ENCODE measurements around the gene VPS72. TPM values are rescaled to one million over a fixed set of nuclear protein-coding genes. Genes with fewer than 3 reads are reported as not detected.
A peak's percentile ranks its signal among the peaks of the same experiment; 100 is the strongest.
"Not testable (repeated sequence)": the region's sequence is repeated elsewhere in the genome, so short reads cannot be mapped to it uniquely, and the experiment has no call there.

Gene VPS72
- total RNA-seq, 1 donor from 2014 or later = 134 TPM

DNA sequence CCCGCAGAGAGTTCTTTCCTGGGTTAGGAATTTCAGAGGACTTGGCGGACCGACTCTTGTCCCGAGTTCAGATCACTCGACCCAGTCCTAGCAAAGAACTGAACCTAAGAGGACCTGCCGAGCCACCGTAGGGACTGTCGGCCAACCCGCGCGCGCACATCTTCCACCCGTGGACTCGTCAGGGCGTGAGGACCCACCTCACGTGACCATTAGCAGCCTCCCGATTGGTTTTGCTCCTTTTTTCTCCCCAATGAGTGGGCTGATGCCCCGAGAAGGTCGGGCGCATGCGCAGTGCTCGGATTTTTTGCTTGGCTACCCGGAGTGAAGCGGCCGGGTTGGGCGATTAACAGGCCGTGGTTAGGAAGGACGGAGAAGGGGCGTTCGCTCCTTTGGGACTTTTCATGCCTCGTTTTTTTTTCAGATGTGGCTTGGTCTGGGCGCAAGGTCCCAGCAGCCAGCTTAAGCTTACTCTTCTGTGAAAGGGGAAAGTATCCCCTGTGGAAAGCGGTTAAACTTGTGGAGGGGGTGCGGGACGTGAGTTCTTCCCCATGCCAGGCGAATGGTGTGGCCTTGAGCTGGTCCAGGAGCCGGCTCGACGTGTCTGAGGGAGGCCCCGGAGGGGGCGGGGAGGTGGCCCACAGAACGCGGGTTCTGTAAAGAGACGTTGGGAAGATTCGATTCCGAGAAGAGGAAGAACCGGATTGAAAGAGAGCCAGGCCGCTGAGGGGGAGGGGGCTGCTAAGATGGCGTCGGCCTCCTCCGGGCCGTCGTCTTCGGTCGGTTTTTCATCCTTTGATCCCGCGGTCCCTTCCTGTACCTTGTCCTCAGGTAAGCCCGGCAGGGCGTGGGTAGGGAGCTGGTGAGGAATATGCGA is 8.5 kb upstream of the VPS72 start, which contains the start of gene PIP5K1A:
TSS of gene PIP5K1A (plus strand) at position 299 of the 874 bp plus-strand sequence. CDS start at position 744, 445 bp downstream.
- Mint-ChIP-seq H3K27ac (ENCODE audit: unreplicated experiment) (peak within 1 kb of the TSS; percentile 98), H3K9me3 (no peaks in the 10 kb centered on the region), H3K27me3 (ENCODE audit: low read depth) (peaks cover 9% of the 10 kb centered on the region), H3K4me3 (peak within 1 kb of the TSS; percentile 100), H3K4me1 (peaks cover 34% of the 10 kb centered on the region), H3K36me3 (ENCODE audit: low read depth) (no peaks in the 10 kb centered on the region)
- TF ChIP-seq, protein P1, sequence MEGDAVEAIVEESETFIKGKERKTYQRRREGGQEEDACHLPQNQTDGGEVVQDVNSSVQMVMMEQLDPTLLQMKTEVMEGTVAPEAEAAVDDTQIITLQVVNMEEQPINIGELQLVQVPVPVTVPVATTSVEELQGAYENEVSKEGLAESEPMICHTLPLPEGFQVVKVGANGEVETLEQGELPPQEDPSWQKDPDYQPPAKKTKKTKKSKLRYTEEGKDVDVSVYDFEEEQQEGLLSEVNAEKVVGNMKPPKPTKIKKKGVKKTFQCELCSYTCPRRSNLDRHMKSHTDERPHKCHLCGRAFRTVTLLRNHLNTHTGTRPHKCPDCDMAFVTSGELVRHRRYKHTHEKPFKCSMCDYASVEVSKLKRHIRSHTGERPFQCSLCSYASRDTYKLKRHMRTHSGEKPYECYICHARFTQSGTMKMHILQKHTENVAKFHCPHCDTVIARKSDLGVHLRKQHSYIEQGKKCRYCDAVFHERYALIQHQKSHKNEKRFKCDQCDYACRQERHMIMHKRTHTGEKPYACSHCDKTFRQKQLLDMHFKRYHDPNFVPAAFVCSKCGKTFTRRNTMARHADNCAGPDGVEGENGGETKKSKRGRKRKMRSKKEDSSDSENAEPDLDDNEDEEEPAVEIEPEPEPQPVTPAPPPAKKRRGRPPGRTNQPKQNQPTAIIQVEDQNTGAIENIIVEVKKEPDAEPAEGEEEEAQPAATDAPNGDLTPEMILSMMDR (conservative IDR thresholded peaks at IDR 0.05) = no peak
- DNase-seq (ENCODE audit: low read depth, low spot score) = peak; percentile 100

DNA sequence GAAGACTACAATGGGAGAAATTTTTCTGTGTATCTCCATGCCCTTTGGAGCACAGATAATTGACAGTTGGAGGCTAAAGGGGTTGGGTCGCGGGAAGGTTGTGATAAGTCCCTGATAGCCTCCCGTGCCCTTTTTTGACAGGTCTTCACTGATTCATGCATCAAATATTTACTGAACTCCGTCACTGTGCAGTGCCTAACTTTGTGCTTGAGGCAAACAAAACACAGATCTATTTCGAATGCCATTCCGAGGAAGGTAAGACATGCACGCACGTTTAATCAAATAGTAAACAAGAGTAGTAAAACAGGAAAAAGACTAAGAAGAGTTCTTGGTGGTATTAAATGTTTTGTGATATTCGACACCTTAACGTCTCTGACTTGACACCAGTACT is 7.9 kb upstream of the VPS72 start:
- H3K27me3 Mint-ChIP-seq (ENCODE audit: low read depth) = peaks cover 13% of the 10 kb centered on the region
- peak overlapping the region; percentile 98 for H3K27ac Mint-ChIP-seq (ENCODE audit: unreplicated experiment)
- H3K9me3 Mint-ChIP-seq = no peaks in the 10 kb centered on the region
- no peak for DNase-seq (ENCODE audit: low read depth, low spot score)
- peaks cover 34% of the 10 kb centered on the region for H3K4me1 Mint-ChIP-seq
- TF ChIP-seq, protein P1 (conservative IDR thresholded peaks at IDR 0.05) = no peak
- H3K4me3 Mint-ChIP-seq = peak overlapping the region; percentile 100
- H3K36me3 Mint-ChIP-seq (ENCODE audit: low read depth) = no peaks in the 10 kb centered on the region

DNA sequence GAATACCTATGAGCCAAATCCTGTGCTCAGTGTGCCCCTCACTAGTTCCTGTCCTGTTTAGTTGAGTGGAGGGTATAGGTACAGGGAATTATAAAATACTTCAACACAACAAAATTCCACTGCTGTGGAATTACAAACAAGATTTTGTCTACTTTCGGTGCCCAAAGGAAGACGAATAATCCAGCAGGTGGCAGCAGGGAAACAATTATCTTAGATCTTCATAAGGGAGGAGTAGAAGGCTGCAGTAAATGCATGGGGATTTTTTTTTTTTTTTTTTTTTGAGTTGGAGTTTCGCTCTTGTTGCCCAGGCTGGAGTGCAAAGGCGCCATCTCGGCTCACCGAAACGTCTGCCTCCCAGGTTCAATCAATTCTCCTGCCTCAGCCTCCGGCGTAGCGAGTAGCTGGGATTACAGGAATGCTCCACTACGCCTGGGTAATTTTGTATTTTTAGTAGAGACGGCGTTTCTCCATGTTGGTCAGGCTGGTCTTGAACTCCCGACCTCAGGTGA is 6.3 kb upstream of the VPS72 start:
- H3K9me3 Mint-ChIP-seq = no peaks in the 10 kb centered on the region
- H3K27me3 Mint-ChIP-seq (ENCODE audit: low read depth) = peaks cover 18% of the 10 kb centered on the region
- peaks cover 34% of the 10 kb centered on the region for H3K4me1 Mint-ChIP-seq
- peak overlapping the region; percentile 82 for H3K4me3 Mint-ChIP-seq
- TF ChIP-seq, protein P1 (conservative IDR thresholded peaks at IDR 0.05) = peak; percentile 66
- no peaks in the 10 kb centered on the region for H3K36me3 Mint-ChIP-seq (ENCODE audit: low read depth)
- peak; percentile 44 for DNase-seq (ENCODE audit: low read depth, low spot score)
- no peak overlapping the region for H3K27ac Mint-ChIP-seq (ENCODE audit: unreplicated experiment)

DNA sequence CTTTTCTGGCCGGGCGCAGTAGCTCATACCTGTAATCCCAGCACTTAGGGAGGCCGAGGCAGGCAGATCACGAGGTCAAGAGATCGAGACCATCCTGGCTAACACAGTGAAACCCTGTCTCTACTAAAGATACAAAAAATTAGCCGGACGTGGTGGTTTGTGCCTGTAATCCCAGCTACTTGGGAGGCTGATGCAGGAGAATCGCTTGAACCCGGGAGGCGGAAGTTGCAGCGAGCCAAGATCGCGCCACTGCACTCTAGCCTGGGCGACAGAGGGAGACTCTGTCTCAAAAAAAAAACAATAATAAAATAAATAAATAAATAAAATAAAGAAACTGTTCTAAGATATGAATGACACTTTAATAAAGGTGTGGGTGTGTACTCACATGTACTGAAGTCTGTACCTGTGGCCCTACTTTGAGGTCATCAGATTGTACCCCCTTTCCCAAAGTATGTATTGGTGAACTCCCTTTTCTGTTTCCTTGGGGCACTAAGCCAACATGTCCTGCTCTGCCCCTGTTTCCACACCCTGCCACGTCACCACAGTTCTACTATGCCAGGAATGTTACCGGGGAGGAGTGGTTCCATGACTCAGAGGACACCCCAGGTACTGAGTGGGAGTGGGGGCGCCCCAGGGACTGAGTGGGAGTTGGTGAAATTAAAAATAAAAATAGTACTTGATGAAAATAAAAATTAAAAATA is 5.0 kb upstream of the VPS72 start:
- not testable (repeated sequence) for H3K9me3 Mint-ChIP-seq; H3K27ac Mint-ChIP-seq (ENCODE audit: unreplicated experiment); H3K36me3 Mint-ChIP-seq (ENCODE audit: low read depth); DNase-seq (ENCODE audit: low read depth, low spot score)
- Mint-ChIP-seq H3K4me3 (peak overlapping the region; percentile 52), H3K27me3 (ENCODE audit: low read depth) (peaks cover 23% of the 10 kb centered on the region), H3K4me1 (peaks cover 34% of the 10 kb centered on the region)

DNA sequence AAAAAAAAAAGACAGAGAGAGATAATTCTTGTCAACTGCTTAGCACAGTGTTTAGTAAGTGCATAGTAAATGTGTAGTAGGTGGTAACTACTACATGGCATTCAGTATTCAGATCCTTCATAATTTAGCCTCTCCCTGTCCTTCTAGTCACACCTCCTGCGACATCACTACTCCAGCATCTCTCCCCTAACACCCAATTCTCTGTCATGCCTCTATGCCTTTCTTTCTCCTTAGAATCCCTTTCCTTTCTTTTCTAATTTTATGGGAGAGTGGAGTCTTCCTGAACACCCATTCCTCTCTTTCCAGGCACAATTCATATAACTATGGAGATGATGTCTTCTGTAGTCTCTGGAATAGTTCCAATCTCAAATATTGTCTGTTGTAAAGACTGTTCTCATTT is 3.9 kb upstream of the VPS72 start:
- no peak for DNase-seq (ENCODE audit: low read depth, low spot score)
- Mint-ChIP-seq H3K9me3 (no peaks in the 10 kb centered on the region), H3K4me3 (peak overlapping the region; percentile 39), H3K27me3 (ENCODE audit: low read depth) (peaks cover 25% of the 10 kb centered on the region), H3K36me3 (ENCODE audit: low read depth) (no peaks in the 10 kb centered on the region), H3K4me1 (peaks cover 31% of the 10 kb centered on the region), H3K27ac (ENCODE audit: unreplicated experiment) (no peak overlapping the region)
- TF ChIP-seq, protein P1 (conservative IDR thresholded peaks at IDR 0.05) = no peak
